Breast epithelium (tissue), 3 donors: ENCODE measurements around the gene CGNL1.

ENCODE experiments used
- POLR2AphosphoS5 ChIP-seq, 3 donors: sonication (generic); formaldehyde crosslinking; IDR thresholded peaks; one replicate each; pipeline ENCODE4 v1.6.1; 2017; ENCODE audit warnings: antibody characterized with exemption in 3 of 3
- TF ChIP-seq, protein P1 (sequence below), 3 donors: fragments of 450-650 bp; IDR thresholded peaks; one replicate each; pipeline ENCODE4 v1.5.1; 2016 to 2017; ENCODE audit warnings: antibody characterized with exemption in 3 of 3, mild to moderate bottlenecking in 3 of 3, moderate library complexity in 3 of 3

DNA sequence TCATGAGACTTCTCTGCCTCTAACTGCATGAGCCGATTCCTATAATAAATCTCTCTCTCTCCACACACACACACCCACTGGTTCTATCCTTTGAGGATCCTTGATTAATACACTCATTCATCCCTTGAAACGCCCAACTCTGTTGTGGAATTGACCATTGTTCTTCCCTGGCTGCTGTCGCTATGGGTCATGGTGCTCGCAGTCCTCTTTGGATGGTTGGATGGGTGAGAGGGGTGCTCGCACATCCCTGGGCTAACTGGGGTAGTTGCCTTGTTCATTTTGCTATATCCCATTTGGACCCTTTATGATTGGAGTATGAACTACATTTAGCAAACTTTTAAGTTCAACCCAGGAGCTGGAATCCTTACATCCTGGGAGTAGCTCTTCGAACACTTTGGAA is 181.5 kb downstream of the CGNL1 start:
- TF ChIP-seq, protein P1, sequence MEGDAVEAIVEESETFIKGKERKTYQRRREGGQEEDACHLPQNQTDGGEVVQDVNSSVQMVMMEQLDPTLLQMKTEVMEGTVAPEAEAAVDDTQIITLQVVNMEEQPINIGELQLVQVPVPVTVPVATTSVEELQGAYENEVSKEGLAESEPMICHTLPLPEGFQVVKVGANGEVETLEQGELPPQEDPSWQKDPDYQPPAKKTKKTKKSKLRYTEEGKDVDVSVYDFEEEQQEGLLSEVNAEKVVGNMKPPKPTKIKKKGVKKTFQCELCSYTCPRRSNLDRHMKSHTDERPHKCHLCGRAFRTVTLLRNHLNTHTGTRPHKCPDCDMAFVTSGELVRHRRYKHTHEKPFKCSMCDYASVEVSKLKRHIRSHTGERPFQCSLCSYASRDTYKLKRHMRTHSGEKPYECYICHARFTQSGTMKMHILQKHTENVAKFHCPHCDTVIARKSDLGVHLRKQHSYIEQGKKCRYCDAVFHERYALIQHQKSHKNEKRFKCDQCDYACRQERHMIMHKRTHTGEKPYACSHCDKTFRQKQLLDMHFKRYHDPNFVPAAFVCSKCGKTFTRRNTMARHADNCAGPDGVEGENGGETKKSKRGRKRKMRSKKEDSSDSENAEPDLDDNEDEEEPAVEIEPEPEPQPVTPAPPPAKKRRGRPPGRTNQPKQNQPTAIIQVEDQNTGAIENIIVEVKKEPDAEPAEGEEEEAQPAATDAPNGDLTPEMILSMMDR (IDR thresholded peaks at IDR 0.05): no peak
- no peak for TF ChIP-seq POLR2AphosphoS5 (IDR thresholded peaks at IDR 0.05)
